ENCODE measurements around the gene EVA1B.

EVA1B gene

DNA sequence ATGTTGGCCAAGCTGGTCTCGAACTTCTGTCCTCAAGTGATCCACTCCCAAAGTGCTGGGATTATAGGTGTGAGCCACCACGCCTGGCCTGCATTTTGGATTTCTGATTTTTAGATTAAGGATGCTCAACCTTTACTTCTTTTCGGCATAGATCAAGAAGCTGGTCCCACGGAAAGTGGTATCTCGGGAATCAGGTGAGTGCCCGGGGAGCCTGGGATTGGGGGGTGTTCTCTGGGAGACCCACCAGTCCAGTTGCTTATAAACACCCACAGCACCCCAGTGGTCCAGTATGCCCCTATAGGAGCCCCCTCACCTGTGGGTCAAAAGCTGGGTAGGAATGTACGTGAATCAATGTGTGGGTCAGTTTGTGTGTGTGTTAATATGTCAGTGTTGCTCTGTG is 14.0 kb downstream of the EVA1B start:
- no peak for DNase-seq (ENCODE audit: low spot score)

- DNase-seq (ENCODE audit: low spot score), result no peak
Measured at GRCh38 chr1:36307601-36308330, 15.7 kb downstream of the EVA1B start.

DNA sequence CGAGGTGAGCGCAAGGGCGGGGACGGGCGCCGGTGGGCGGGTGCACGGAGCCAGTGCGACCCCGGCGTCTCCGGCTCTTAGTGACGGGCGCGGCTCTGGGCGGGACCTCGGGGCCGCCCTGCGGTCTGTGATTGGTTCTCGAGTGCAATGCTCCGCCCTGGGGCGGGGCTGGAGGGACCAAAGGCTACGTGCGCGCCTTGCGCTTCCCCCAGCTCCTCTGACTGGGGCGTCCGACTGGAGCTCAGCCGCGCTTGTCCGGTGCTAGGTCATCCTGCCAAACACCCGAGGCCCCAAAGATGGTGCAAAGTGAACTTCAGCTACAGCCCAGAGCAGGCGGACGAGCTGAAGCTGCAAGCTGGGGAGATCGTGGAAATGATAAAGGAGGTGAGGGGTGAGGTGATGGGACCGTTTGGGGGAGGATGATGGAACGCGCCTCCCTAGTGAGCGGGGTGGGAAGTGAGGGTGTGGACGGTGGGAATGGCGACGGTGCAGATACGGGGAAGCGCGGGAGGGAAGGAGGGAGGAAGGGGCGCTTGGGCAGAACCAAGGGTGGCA is 16.5 kb downstream of the EVA1B start:
- peak; percentile 87 for DNase-seq (ENCODE audit: low spot score)

DNA sequence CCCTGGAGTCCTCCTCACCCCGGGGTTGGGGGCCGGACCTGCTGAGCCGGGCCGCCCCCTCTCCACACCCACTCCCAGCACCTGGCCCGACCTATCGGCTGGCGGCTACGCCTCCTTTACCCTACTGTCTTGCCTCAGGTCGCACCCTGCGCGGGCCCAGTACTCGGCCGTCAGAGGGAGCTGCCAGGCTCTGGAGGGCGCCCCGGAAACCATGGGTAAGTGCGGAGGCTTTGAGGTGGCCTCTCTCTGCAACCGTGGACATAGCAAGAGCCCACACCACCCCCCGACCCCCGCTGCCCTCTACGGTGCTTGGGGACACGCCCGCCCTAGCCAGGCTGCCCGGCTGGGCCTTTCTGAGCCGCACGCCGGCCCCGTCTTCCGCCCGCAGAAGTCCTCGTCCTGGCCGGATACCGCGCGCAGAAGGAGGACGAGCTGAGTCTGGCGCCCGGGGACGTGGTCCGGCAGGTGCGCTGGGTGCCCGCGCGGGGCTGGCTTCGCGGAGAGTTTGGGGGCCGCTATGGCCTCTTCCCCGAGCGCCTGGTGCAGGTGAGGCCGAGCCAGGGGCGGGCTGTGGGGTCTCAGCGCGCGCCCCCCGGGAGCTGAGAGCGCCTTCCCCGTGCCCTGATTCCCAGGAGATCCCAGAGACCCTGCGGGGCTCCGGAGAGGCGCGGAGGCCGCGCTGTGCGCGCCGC is 17.1 kb downstream of the EVA1B start, which contains the start of gene SH3D21:
TSS of gene SH3D21 (plus strand) at position 159 of the 692 bp plus-strand sequence. CDS start at position 212, 53 bp downstream.
- DNase-seq (ENCODE audit: low spot score), result peak; percentile 36

DNA sequence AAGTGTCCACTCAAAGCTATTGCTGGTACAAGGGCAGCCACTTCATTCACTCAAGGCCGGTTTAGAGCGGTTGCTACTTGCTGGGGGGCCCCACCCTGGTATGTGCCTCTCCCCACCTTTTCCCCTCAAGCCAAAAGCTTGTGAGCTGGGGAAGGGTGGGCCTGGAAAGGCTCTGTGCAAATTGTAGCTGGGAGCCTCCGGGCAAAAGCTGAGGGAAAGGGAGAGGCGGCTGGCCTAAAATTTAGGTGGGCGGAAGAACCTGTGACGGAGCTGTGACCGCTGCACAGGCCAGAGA is 17.6 kb downstream of the EVA1B start:
- DNase-seq (ENCODE audit: low spot score), result no peak

DNA sequence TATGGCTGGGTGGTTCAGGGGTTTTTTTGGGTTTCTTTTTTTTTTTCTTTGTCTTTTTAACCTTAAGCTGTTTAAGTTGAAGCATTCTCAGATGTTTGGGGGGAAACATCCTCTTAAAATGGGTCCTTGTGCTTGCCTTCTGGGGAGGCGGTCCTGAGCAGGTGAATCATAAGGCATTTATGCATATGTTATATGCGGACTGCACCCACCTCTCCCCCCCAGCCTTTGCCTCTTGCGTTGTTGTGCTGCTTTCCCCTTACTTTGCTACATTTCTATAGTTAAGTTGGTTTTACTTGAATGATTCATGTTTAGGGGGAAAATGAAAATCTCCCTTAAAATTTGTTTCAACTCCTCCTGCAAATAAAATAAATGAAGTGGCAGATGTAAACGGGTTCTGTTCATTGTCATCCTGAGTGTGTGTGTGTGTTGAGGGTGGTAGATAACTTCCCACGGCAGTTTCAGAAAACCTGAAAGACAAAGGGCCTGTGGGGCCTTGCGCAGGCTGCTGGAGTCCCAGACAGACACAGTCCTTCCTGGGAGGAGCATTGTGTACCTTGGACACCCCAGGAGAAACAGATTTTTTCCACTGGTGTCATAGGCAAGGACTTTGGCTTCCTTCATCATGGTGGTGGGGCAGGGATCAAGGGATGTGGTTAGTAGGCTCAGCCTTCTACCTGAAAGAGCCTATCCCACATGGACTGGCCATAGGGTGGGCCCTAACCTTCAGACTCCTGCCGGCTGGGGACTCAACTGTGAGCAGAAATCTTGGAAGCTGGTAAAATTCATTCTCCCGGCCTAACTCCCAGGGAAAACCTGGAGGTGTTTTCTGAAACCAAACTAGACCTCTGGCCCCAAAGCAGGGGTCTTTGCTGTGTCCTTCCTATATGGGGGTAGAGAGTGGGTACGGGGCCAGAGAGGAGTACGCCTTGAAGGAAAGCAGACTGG is 18.2 kb downstream of the EVA1B start:
- no peak for DNase-seq (ENCODE audit: low spot score)

- DNase-seq (ENCODE audit: low spot score), result no peak
Measured at GRCh38 chr1:36304521-36304920, 18.9 kb downstream of the EVA1B start.

GRCh38 chr1:36303650-36304360 is 19.6 kb downstream of the EVA1B start:
- DNase-seq (ENCODE audit: low spot score), result no peak

DNA sequence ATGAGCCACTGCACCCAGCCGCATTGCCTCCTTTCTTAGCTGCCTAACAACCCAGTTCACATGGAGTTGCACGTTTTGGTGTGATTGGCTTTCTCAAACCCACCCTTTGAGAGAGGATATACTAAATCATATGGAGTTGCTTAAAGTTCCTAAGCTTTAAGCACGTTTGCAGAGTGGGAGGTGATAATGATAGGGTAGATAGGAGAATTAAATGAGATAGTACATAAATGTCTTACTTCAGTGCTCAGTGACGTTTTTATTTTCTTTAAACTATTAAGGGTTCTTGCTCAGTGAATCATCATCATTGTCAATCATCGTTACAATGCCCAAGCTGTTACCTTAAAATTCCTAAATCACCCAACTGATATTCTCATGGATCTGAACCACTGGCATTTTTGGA is 20.2 kb downstream of the EVA1B start:
- DNase-seq (ENCODE audit: low spot score), result no peak

DNA sequence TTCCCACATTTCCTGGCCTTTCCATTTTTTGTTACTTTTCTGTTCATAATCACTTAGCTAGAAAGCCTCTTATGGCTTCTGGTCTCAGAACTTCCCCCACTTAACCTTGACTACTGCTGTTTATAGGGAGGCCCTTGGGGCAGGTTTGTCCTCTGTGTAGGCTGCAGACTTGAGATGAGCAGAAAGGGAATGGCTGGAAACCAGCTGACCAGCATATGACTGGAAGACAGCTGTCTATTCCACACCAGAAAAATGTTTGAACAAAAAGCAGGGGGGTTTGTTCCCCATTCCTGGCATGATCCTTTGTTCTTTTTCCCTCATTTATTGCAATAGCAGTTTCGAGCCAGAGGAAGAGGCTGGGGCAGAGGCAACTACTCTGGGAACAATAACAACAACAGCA is 22.2 kb downstream of the EVA1B start:
- no peak for DNase-seq (ENCODE audit: low spot score)

DNA sequence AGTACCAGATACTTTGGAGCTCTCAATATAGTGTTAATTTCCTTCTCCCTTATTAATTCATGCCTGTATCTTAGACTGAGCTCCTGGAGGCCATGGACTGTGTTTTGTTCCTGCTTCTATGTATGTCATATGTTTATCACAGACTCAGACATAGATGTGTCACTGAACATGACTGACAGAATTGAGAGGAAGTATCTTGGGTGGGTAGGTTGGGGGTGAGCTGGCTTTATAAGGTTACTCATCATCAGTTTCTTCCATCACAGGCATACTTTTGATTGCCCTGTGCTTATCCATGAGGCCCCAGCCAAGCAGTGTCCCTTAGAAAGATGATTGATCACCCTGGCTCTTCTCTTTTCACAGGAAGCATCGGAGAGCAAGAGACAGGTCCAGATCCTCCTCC is 22.9 kb downstream of the EVA1B start:
- DNase-seq (ENCODE audit: low spot score), result peak; percentile 58

DNA sequence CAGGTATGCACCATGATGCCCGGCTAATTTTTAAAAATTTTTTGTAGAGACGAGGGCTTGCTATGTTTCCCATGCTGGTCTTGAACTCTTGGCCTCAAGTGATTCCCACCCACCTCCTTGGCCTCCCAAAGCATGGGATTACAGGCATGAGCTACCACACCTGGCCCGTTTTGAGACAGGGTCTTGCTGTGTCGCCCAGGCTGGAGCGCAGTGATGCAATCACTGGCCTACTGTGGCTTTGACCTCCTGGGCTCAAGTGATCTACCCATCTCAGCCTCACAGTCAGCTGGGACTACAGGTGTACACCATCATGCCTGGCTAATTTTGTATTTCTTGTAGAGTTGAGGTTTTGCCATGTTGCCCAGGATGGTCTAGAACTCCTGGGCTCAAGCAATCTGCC is 24.8 kb downstream of the EVA1B start:
- no peak for DNase-seq (ENCODE audit: low spot score)

- no peak for DNase-seq (ENCODE audit: low spot score)
Measured at GRCh38 chr1:36297062-36297461, 26.4 kb downstream of the EVA1B start.

DNA sequence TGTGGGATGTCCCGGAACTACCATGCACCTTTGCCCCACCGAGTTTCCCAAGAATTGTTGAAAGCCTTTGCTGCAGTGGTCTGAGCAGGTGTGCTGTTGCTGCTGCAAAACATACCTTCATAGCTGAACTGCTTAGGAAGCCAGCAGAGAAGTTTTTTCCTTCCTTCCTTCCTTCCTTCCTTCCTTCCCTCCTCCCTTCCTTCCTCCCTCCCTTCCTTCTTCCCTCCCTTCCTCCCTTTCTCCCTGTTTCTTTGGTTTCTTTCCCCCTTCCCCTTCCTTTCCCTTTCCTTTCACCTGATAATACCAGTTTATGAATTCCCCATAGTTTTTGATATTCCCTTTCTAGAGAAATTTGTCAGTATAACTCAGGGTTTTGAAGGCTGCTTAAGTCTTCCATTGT is 28.1 kb downstream of the EVA1B start:
- no peak for DNase-seq (ENCODE audit: low spot score)

GRCh38 chr1:36287595-36287994 is 35.9 kb downstream of the EVA1B start:
- DNase-seq (ENCODE audit: low spot score), result no peak

DNA sequence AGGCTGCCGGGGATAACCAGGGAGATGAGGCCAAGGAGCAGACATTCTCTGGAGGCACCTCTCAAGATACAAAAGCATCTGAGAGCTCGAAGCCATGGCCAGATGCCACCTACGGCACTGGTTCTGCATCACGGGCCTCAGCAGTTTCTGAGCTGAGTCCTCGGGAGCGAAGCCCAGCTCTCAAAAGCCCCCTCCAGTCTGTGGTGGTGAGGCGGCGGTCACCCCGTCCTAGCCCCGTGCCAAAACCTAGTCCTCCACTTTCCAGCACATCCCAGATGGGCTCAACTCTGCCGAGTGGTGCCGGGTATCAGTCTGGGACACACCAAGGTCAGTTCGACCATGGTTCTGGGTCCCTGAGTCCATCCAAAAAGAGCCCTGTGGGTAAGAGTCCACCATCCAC is 36.6 kb downstream of the EVA1B start:
- no peak for DNase-seq (ENCODE audit: low spot score)

GRCh38 chr1:36285443-36286101 is 37.9 kb downstream of the EVA1B start:
- DNase-seq (ENCODE audit: low spot score), result peak; percentile 76

DNA sequence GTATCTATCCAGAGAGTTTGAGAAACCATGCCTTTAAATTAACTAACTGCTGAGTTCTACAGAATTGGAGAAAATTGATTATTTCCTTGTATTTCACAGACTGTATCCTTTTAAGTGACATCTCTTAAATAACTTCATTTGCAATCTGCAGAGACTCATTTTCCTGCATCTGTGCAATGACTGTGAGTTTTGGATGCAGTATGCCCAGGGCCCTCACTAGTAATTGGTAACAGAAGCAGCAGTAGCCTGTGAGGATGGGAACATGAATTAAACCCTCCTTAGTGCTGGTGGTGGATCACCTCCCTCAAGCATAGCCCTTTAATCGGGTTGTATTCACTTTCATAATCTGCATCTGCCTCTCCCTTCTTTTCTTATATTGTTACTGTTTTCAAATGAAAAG is 38.9 kb downstream of the EVA1B start:
- DNase-seq (ENCODE audit: low spot score), result no peak

GRCh38 chr1:36284061-36284460 is 39.4 kb downstream of the EVA1B start:
- no peak for DNase-seq (ENCODE audit: low spot score)

GRCh38 chr1:36279789-36280296 is 43.6 kb downstream of the EVA1B start:
- no peak for DNase-seq (ENCODE audit: low spot score)
